ENCODE measurements around the gene BORA. TPM values are rescaled to one million over a fixed set of nuclear protein-coding genes. Genes with fewer than 3 reads are reported as not detected.

The BORA gene
- total RNA-seq, 1 experiment from 2014 or later = 9.5 TPM

- no TSS peak for BruUV-seq (replicated peaks)
These were observed 17.5 kb downstream of the BORA start for GRCh38 chr13:72745260-72745659.

DNA sequence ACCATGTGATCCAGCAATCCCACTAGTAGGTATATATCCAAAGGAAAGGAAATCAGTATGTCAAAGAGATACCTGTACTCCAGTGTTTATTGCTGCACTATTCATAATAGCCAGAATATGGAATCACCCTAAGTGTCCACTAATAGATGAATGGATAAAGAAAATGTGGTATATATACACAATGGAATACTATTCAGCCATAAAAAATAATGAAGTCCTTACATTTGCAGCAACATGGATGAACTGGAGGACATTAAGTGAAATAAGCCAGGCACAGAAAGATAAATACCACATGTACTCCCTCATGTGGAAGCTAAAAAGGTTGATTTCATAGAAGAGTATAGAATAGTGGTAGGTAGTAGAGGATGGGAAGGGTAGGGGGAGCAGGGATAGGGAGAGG is 23.5 kb downstream of the BORA start:
- CTCF ChIA-PET = no interaction called here
- peaks cover 36% of the 10 kb centered on the region for H3K36me3 ChIP-seq (ENCODE audit: low read depth, low read length)

More at GRCh38 chr13:72745260-72745659, 17.5 kb downstream of the BORA start:
- CTCF ChIA-PET = no interaction called here
- no peaks in the 10 kb centered on the region for H3F3A ChIP-seq (ENCODE audit: low read length, unreplicated experiment)
- H3K27me3 ChIP-seq (ENCODE audit: low read length) = no peaks in the 10 kb centered on the region
- intact Hi-C loops (cut with micrococcal nuclease) = no loop called here
- no peak overlapping the region for H3K4me2 ChIP-seq (ENCODE audit: low read length)
- H3K9ac ChIP-seq (ENCODE audit: low read length) = no peak overlapping the region
- POLR2A ChIA-PET (ENCODE audit: unreplicated experiment) = no interaction called here
- H4K20me1 ChIP-seq (ENCODE audit: low read length) = no peaks in the 10 kb centered on the region
- TF ChIP-seq EZH2 (IDR thresholded peaks at IDR 0.05; ENCODE audit: low read length, unreplicated experiment) = no peak
- no peak for TF ChIP-seq EZH2phosphoT487 (IDR thresholded peaks at IDR 0.05; ENCODE audit: borderline replicate concordance, low read length)
- TF ChIP-seq, protein P1, sequence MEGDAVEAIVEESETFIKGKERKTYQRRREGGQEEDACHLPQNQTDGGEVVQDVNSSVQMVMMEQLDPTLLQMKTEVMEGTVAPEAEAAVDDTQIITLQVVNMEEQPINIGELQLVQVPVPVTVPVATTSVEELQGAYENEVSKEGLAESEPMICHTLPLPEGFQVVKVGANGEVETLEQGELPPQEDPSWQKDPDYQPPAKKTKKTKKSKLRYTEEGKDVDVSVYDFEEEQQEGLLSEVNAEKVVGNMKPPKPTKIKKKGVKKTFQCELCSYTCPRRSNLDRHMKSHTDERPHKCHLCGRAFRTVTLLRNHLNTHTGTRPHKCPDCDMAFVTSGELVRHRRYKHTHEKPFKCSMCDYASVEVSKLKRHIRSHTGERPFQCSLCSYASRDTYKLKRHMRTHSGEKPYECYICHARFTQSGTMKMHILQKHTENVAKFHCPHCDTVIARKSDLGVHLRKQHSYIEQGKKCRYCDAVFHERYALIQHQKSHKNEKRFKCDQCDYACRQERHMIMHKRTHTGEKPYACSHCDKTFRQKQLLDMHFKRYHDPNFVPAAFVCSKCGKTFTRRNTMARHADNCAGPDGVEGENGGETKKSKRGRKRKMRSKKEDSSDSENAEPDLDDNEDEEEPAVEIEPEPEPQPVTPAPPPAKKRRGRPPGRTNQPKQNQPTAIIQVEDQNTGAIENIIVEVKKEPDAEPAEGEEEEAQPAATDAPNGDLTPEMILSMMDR (conservative IDR thresholded peaks at IDR 0.05; ENCODE audit: low read depth, low read length) = no peak
- no peak for ATAC-seq
- no peaks in the 10 kb centered on the region for H3K9me2 ChIP-seq (replicated peaks; ENCODE audit: low read length)
- no peak overlapping the region for H2AFZ ChIP-seq (ENCODE audit: low read length)
- H3K79me2 ChIP-seq (ENCODE audit: low read length) = no peaks in the 10 kb centered on the region
- H3K4me1 ChIP-seq (ENCODE audit: insufficient read depth, low read length) = no peaks in the 10 kb centered on the region
- H3K27ac ChIP-seq (ENCODE audit: low read length) = no peak overlapping the region
- no peaks in the 10 kb centered on the region for H3K9me3 ChIP-seq (ENCODE audit: low read length)
- H3K36me3 ChIP-seq (ENCODE audit: low read depth, low read length) = peaks cover 16% of the 10 kb centered on the region
- H3K4me3 ChIP-seq (ENCODE audit: low read length) = no peak overlapping the region
- DNase-seq = no peak

GRCh38 chr13:72754111-72754510 is 26.4 kb downstream of the BORA start:
- no peak overlapping the region for H3K9ac ChIP-seq (ENCODE audit: low read length)
- CTCF ChIA-PET = no interaction called here
- no peaks in the 10 kb centered on the region for H3K9me3 ChIP-seq (ENCODE audit: low read length)
- H3K4me1 ChIP-seq (ENCODE audit: insufficient read depth, low read length) = no peaks in the 10 kb centered on the region
- intact Hi-C loops (cut with micrococcal nuclease) = no loop called here
- BruUV-seq (replicated peaks) = no TSS peak
- H2AFZ ChIP-seq (ENCODE audit: low read length) = no peak overlapping the region
- H3K4me3 ChIP-seq (ENCODE audit: low read length) = no peak overlapping the region
- no peaks in the 10 kb centered on the region for H3K27me3 ChIP-seq (ENCODE audit: low read length)
- H3F3A ChIP-seq (ENCODE audit: low read length, unreplicated experiment) = no peaks in the 10 kb centered on the region
- no peak overlapping the region for H3K27ac ChIP-seq (ENCODE audit: low read length)
- no peaks in the 10 kb centered on the region for H3K9me2 ChIP-seq (replicated peaks; ENCODE audit: low read length)
- no peaks in the 10 kb centered on the region for H3K79me2 ChIP-seq (ENCODE audit: low read length)
- H4K20me1 ChIP-seq (ENCODE audit: low read length) = no peaks in the 10 kb centered on the region
- peaks cover 40% of the 10 kb centered on the region; the same call in 1 of the 2 replicates for H3K36me3 ChIP-seq (ENCODE audit: low read depth, low read length)
- no peak for TF ChIP-seq EZH2 (IDR thresholded peaks at IDR 0.05; ENCODE audit: low read length, unreplicated experiment)
- TF ChIP-seq, protein P1 (conservative IDR thresholded peaks at IDR 0.05; ENCODE audit: low read depth, low read length) = no peak
- TF ChIP-seq EZH2phosphoT487 (IDR thresholded peaks at IDR 0.05; ENCODE audit: borderline replicate concordance, low read length) = no peak
- POLR2A ChIA-PET (ENCODE audit: unreplicated experiment) = no interaction called here
- ATAC-seq (no peak), DNase-seq (no peak)
- H3K4me2 ChIP-seq (ENCODE audit: low read length) = no peak overlapping the region

More for the DNA sequence above, 23.5 kb downstream of the BORA start:
- no peaks in the 10 kb centered on the region for H3K9me2 ChIP-seq (replicated peaks; ENCODE audit: low read length)
- no peaks in the 10 kb centered on the region for H3K79me2 ChIP-seq (ENCODE audit: low read length)
- H3K9me3 ChIP-seq (ENCODE audit: low read length) = no peaks in the 10 kb centered on the region
- no peak overlapping the region for H3K4me2 ChIP-seq (ENCODE audit: low read length)
- intact Hi-C loops (cut with micrococcal nuclease) = no loop called here
- TF ChIP-seq EZH2 (IDR thresholded peaks at IDR 0.05; ENCODE audit: low read length, unreplicated experiment) = no peak
- TF ChIP-seq, protein P1 (conservative IDR thresholded peaks at IDR 0.05; ENCODE audit: low read depth, low read length) = no peak
- TF ChIP-seq EZH2phosphoT487 (IDR thresholded peaks at IDR 0.05; ENCODE audit: borderline replicate concordance, low read length) = no peak
- H3K9ac ChIP-seq (ENCODE audit: low read length) = no peak overlapping the region
- no peak overlapping the region for H3K4me3 ChIP-seq (ENCODE audit: low read length)
- ATAC-seq (no peak), DNase-seq (no peak)
- H3F3A ChIP-seq (ENCODE audit: low read length, unreplicated experiment) = no peaks in the 10 kb centered on the region
- POLR2A ChIA-PET (ENCODE audit: unreplicated experiment) = no interaction called here
- H3K4me1 ChIP-seq (ENCODE audit: insufficient read depth, low read length) = no peaks in the 10 kb centered on the region
- no peaks in the 10 kb centered on the region for H4K20me1 ChIP-seq (ENCODE audit: low read length)
- BruUV-seq (replicated peaks) = no TSS peak
- no peaks in the 10 kb centered on the region for H3K27me3 ChIP-seq (ENCODE audit: low read length)
- H3K27ac ChIP-seq (ENCODE audit: low read length) = no peak overlapping the region
- no peak overlapping the region for H2AFZ ChIP-seq (ENCODE audit: low read length)

Measured in PC-3 (cell line).